ENCODE measurements around the gene NAV2.

The NAV2 gene

GRCh38 chr11:20056109-20056949 lies 343.7 kb downstream of the NAV2 start:
- H3K27ac ChIP-seq, result no peak overlapping the region
- H3K36me3 ChIP-seq (ENCODE audit: insufficient read depth, low read length), result no peaks in the 10 kb centered on the region
- no peak overlapping the region for H3K9ac ChIP-seq (ENCODE audit: insufficient read length)
- TF ChIP-seq POLR2AphosphoS5 (IDR thresholded peaks at IDR 0.05; ENCODE audit: borderline replicate concordance, low read depth, low read length) (no peak), EZH2 (IDR thresholded peaks at IDR 0.05) (no peak), FOXP2 (optimal IDR thresholded peaks at IDR 0.05; ENCODE audit: control extremely low read depth, extremely low read length, insufficient read depth) (no peak)
- no peaks in the 10 kb centered on the region for H3K9me3 ChIP-seq (ENCODE audit: low read depth, low read length)
- no peak overlapping the region for H3K4me3 ChIP-seq
- no peak for DNase-seq (ENCODE audit: low read depth, low spot score)

- Histone ChIP-seq H3K4me3 (no peak overlapping the region), H3K36me3 (ENCODE audit: insufficient read depth, low read length) (no peaks in the 10 kb centered on the region), H3K9me3 (ENCODE audit: low read depth, low read length) (no peaks in the 10 kb centered on the region), H3K9ac (ENCODE audit: insufficient read length) (no peak overlapping the region), H3K27ac (no peak overlapping the region)
- TF ChIP-seq POLR2AphosphoS5 (IDR thresholded peaks at IDR 0.05; ENCODE audit: borderline replicate concordance, low read depth, low read length) (no peak), EZH2 (IDR thresholded peaks at IDR 0.05) (no peak), FOXP2 (optimal IDR thresholded peaks at IDR 0.05; ENCODE audit: control extremely low read depth, extremely low read length, insufficient read depth) (no peak)
- DNase-seq (ENCODE audit: low read depth, low spot score), result no peak
Measured at GRCh38 chr11:20056950-20057943, 344.6 kb downstream of the NAV2 start.

- no peaks in the 10 kb centered on the region for H3K36me3 ChIP-seq (ENCODE audit: insufficient read depth, low read length)
- no peak for DNase-seq (ENCODE audit: low read depth, low spot score)
- no peak overlapping the region for H3K9ac ChIP-seq (ENCODE audit: insufficient read length)
- no peak overlapping the region for H3K4me3 ChIP-seq
- H3K27ac ChIP-seq, result no peak overlapping the region
- no peaks in the 10 kb centered on the region for H3K9me3 ChIP-seq (ENCODE audit: low read depth, low read length)
- TF ChIP-seq FOXP2 (optimal IDR thresholded peaks at IDR 0.05; ENCODE audit: control extremely low read depth, extremely low read length, insufficient read depth) (no peak), EZH2 (IDR thresholded peaks at IDR 0.05) (no peak), POLR2AphosphoS5 (IDR thresholded peaks at IDR 0.05; ENCODE audit: borderline replicate concordance, low read depth, low read length) (no peak)
Measured at GRCh38 chr11:20058749-20059458, 346.3 kb downstream of the NAV2 start.

GRCh38 chr11:20059587-20060021 lies 347.0 kb downstream of the NAV2 start:
- no peaks in the 10 kb centered on the region for H3K36me3 ChIP-seq (ENCODE audit: insufficient read depth, low read length)
- no peak overlapping the region for H3K9ac ChIP-seq (ENCODE audit: insufficient read length)
- no peak overlapping the region for H3K27ac ChIP-seq
- no peak overlapping the region for H3K4me3 ChIP-seq
- TF ChIP-seq POLR2AphosphoS5 (IDR thresholded peaks at IDR 0.05; ENCODE audit: borderline replicate concordance, low read depth, low read length) (no peak), EZH2 (IDR thresholded peaks at IDR 0.05) (no peak), FOXP2 (optimal IDR thresholded peaks at IDR 0.05; ENCODE audit: control extremely low read depth, extremely low read length, insufficient read depth) (no peak)
- no peak for DNase-seq (ENCODE audit: low read depth, low spot score)
- H3K9me3 ChIP-seq (ENCODE audit: low read depth, low read length), result no peaks in the 10 kb centered on the region

- no peak for DNase-seq (ENCODE audit: low read depth, low spot score)
- TF ChIP-seq EZH2 (IDR thresholded peaks at IDR 0.05), result no peak
- TF ChIP-seq FOXP2 (optimal IDR thresholded peaks at IDR 0.05; ENCODE audit: control extremely low read depth, extremely low read length, insufficient read depth), result no peak
- TF ChIP-seq POLR2AphosphoS5 (IDR thresholded peaks at IDR 0.05; ENCODE audit: borderline replicate concordance, low read depth, low read length), result no peak
- no peak overlapping the region for H3K9ac ChIP-seq (ENCODE audit: insufficient read length)
- H3K27ac ChIP-seq, result no peak overlapping the region
- H3K9me3 ChIP-seq (ENCODE audit: low read depth, low read length), result no peaks in the 10 kb centered on the region
- no peak overlapping the region for H3K4me3 ChIP-seq
- H3K36me3 ChIP-seq (ENCODE audit: insufficient read depth, low read length), result no peaks in the 10 kb centered on the region
Measured at GRCh38 chr11:20060181-20060580, 347.5 kb downstream of the NAV2 start.

GRCh38 chr11:20060647-20061205 lies 348.1 kb downstream of the NAV2 start:
- no peak overlapping the region for H3K9ac ChIP-seq (ENCODE audit: insufficient read length)
- no peak for DNase-seq (ENCODE audit: low read depth, low spot score)
- H3K36me3 ChIP-seq (ENCODE audit: insufficient read depth, low read length), result no peaks in the 10 kb centered on the region
- no peaks in the 10 kb centered on the region for H3K9me3 ChIP-seq (ENCODE audit: low read depth, low read length)
- TF ChIP-seq EZH2 (IDR thresholded peaks at IDR 0.05), result no peak
- H3K4me3 ChIP-seq, result no peak overlapping the region
- H3K27ac ChIP-seq, result no peak overlapping the region

- DNase-seq (ENCODE audit: low read depth, low spot score), result no peak
- no peaks in the 10 kb centered on the region for H3K9me3 ChIP-seq (ENCODE audit: low read depth, low read length)
- no peaks in the 10 kb centered on the region for H3K36me3 ChIP-seq (ENCODE audit: insufficient read depth, low read length)
- H3K9ac ChIP-seq (ENCODE audit: insufficient read length), result no peak overlapping the region
- H3K4me3 ChIP-seq, result no peak overlapping the region
- TF ChIP-seq FOXP2 (optimal IDR thresholded peaks at IDR 0.05; ENCODE audit: control extremely low read depth, extremely low read length, insufficient read depth) (no peak), POLR2AphosphoS5 (IDR thresholded peaks at IDR 0.05; ENCODE audit: borderline replicate concordance, low read depth, low read length) (no peak), EZH2 (IDR thresholded peaks at IDR 0.05) (no peak)
- no peak overlapping the region for H3K27ac ChIP-seq
Measured at GRCh38 chr11:20061776-20062175, 349.1 kb downstream of the NAV2 start.

Measured in SK-N-MC (cell line).